Fibroblast of the aortic adventitia (primary cell): ENCODE results near the gene KRT35. TPM values are rescaled to one million over a fixed set of nuclear protein-coding genes. Genes with fewer than 3 reads are reported as not detected.

Experiments
- DNase-seq: peaks from one replicate; pipeline ENCODE4 v3.0.0-alpha.2; 2010; ENCODE audit warnings: low read depth
- H3K4me3 ChIP-seq: 2 replicates; pipeline ENCODE4 v1.5.1; 2011; ENCODE audit warnings: low read depth, mild to moderate bottlenecking, control low read depth, low read length, moderate library complexity
- CTCF ChIP-seq: IDR thresholded peaks from 2 replicates; pipeline ENCODE4 v1.5.1; 2011; ENCODE audit warnings: mild to moderate bottlenecking, low read length, control low read depth, inconsistent platforms; ENCODE audit not compliant: insufficient read depth
- total RNA-seq: library from RNA; depleted of rRNA; stranded (reverse); fragments of >200 nt; gene quantifications from 2 replicates; pipeline ENCODE4 v1.2.3, GENCODE V29; 2012; ENCODE audit warnings: low replicate concordance

KRT35 gene
- total RNA-seq, 1 donor: not detected

DNA sequence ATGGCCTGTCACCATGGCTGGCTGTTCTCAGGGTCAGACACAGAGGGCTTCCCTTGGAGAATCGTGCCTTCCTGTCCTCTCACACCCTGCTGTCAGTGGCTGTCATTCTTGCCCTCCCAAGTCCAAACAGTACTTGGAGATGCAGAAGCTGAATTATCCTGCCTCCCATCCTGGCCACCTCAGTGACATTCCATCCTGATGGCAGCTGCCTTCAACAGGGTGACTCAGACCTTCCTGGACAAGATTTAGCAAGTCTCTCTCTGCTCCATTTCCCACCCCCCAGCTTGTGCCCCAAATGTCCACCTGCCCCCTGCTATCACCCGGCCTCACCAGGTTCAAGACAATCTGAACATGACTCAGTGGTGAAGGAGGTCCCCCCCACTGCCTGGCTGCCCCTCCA is 13.6 kb upstream of the KRT35 start:
- peak; percentile 22 for DNase-seq
- no peak overlapping the region for H3K4me3 ChIP-seq
- no peak for TF ChIP-seq CTCF

- DNase-seq: peak; percentile 59
- TF ChIP-seq CTCF: no peak
- no peak overlapping the region for H3K4me3 ChIP-seq
Observed at GRCh38 chr17:41492771-41493170, 11.8 kb upstream of the KRT35 start.

DNA sequence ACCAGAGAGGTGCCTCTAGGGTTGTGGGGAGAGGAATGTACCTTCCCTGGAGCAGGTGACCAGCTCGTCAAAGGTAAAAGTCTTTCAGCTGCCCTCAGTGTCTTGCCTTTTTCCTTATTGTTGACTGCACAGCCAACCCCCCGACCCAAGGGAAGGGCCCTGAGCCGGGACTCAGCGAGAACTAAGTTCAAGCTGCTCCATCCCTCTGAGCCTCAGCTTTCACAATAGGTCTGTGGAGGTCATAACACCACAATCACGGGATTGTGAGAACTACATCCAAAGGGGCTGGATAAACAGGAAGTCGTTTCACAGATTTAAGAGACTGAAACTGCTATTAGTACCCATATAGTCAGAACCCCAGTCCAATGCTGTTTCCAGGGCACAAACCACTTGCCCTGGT is 11.4 kb upstream of the KRT35 start:
- H3K4me3 ChIP-seq: no peak overlapping the region
- peak; percentile 17 for DNase-seq
- TF ChIP-seq CTCF: no peak

DNA sequence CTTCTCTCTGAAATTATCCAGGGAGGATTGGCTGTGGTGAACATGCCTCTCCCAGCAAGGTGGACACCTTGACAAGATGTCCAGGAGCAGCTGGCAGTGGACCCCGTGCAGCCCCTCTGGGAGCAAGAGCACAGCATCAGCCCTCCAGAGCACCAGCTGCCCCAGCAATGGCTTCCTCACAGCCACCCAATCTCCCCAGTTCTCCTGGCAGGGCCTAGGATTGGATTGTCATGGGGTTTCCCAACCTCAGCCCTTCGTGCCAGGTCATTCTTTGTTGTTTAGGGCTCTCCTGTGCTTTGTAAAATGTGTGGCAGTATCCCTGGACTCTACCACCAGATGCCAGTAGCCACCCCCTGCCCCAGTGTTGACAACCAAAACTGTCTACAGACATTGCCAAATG is 10.5 kb upstream of the KRT35 start:
- no peak overlapping the region for H3K4me3 ChIP-seq
- TF ChIP-seq CTCF: no peak
- no peak for DNase-seq

- no peak overlapping the region for H3K4me3 ChIP-seq
- no peak for TF ChIP-seq CTCF
- no peak for DNase-seq
Observed at GRCh38 chr17:41490000-41490990, 9.3 kb upstream of the KRT35 start.

DNA sequence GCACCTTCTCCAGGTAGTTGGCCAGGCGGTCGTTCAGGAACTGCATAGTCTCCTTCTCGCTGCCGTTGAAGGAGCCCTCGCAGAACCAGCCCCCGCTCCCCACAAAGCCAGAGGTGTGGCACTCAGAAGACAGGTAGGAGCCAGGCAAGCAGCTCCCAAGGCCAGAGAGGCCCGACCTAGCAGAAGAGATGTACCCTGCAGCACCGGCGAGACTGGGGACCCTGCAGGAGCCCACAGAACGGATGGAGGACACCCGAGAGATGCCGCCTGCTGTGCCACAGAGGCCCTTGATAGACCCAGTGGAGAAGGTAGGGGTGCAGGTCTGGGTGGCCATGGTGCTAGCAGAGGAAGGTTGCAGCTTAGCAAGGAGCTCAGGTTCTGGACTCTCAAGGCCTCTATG is 8.6 kb upstream of the KRT35 start, which contains the start of gene KRT36:
Gene KRT36 (minus strand): TSS at position 380 of the 400 bp plus-strand sequence. CDS start 46 bp downstream, at position 334.
- H3K4me3 ChIP-seq: no peak within 1 kb of the TSS
- no peak for TF ChIP-seq CTCF
- no peak for DNase-seq
